ENCODE results near the gene GOLGA2.

DNA sequence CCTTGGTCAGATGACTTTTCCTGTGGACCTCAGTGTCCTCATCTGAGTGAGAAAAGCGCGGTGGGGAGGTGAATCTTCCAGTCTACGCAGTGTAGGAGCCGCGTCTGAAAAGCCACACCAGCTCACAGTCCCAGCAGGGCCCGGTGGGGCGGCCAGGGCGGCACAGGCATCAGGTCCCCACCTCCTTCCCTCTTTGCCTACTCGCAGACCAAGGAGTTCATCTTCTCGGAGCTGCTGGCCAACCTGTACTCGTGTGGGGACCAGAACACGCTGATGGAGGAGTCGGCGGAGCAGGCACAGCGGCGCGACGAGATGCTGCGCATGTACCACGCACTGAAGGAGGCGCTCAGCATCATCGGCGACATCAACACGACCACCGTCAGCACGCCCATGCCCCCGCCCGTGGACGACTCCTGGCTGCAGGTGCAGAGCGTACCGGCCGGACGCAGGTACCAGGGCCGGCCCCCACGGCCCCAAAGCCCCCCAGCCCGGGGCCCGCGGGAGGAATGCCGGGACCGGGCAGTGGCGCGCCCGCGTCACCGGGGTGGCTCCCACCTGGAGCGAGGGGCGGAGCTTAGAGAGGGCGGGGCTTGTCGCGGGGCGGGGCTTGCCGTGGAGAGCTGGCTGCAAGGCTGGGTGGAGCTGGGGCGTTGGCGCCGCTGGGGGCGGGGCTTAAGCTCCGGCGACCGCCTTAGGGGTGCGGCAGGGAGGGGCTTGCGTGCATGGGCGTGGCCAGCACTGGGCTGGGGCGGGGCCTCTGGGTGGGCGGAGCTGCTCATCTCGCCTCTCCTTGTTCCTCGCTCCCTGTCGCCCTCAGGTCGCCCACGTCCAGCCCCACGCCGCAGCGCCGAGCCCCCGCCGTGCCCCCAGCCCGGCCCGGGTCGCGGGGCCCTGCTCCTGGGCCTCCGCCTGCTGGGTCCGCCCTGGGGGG, 25.6 kb downstream of the GOLGA2 start:
- TF ChIP-seq CTCF (IDR thresholded peaks at IDR 0.05) (no peak), EZH2 (IDR thresholded peaks at IDR 0.05; ENCODE audit: borderline replicate concordance, insufficient read depth, low read depth, low read length, poor library complexity, severe bottlenecking) (no peak)
